ENCODE results near the gene RALGDS.

- TF ChIP-seq CTCF (tag by site-specific recombination; IDR thresholded peaks at IDR 0.05) (no peak), ZBTB48 (tag by site-specific recombination; IDR thresholded peaks at IDR 0.05) (no peak), ZNF707 (tag by site-specific recombination; IDR thresholded peaks at IDR 0.05) (no peak), GLI4 (tag by site-specific recombination; IDR thresholded peaks at IDR 0.05) (no peak), REPIN1 (tag by site-specific recombination; IDR thresholded peaks at IDR 0.05; ENCODE audit: low read depth) (no peak), ZNF549 (tag by site-specific recombination; IDR thresholded peaks at IDR 0.05) (no peak), ELK4 (IDR thresholded peaks at IDR 0.05; ENCODE audit: borderline replicate concordance, low read depth, low read length) (no peak), ZNF768 (tag by site-specific recombination; IDR thresholded peaks at IDR 0.05) (no peak), ZNF660 (tag by site-specific recombination; IDR thresholded peaks at IDR 0.05) (no peak), ZNF324 (tag by site-specific recombination; IDR thresholded peaks at IDR 0.05) (no peak)
Observed at GRCh38 chr9:133130685-133131244, 9.7 kb upstream of the RALGDS start.
